IMR-90 (cell line): ENCODE data around the gene OR2H2. TPM values are rescaled to one million over a fixed set of nuclear protein-coding genes. Genes with fewer than 3 reads are reported as not detected.

Source experiments
- ATAC-seq: fragments of 200-7000 bp; cut with Tn5 transposase; 2 replicates; pipeline ENCODE4 v1.9.1; 2020; ENCODE audit warnings: low read depth, mild to moderate bottlenecking, moderate library complexity
- BruUV-seq: library from RNA; stranded (reverse); fragments of 400-500 nt; replicated peaks from 2 replicates; lab custom pipeline; 2021; lab: Mats Ljungman, UMichigan
- CTCF ChIA-PET: fragments of 300-600 bp; formaldehyde crosslinking; extraction: SDS; loops from one replicate; lab custom pipeline; 2021; ENCODE audit warnings: antibody characterized with exemption; lab: Yijun Ruan, JAX
- POLR2A ChIA-PET: fragments of 300-600 bp; sonication (Branson Sonifier 250); formaldehyde crosslinking; loops from one replicate; lab custom pipeline; 2022; ENCODE audit warnings: antibody characterized with exemption; ENCODE audit not compliant: unreplicated experiment; lab: Charles Lee
- DNase-seq: peaks from one replicate; pipeline ENCODE4 v3.0.0; 2013
- H2AFZ ChIP-seq: replicated peaks from 2 replicates; pipeline ENCODE3; 2013; ENCODE audit warnings: low read length, mild to moderate bottlenecking; ENCODE audit not compliant: poor library complexity
- H2AK5ac ChIP-seq: 2 replicates; pipeline ENCODE4 v1.6.1; 2013; ENCODE audit warnings: low read depth, low read length, inconsistent platforms
- H2AK9ac ChIP-seq: replicated peaks from 2 replicates; pipeline ENCODE3; 2013; ENCODE audit warnings: mild to moderate bottlenecking, low read depth, low read length, moderate library complexity; ENCODE audit not compliant: poor library complexity
- H2BK120ac ChIP-seq: 2 replicates; pipeline ENCODE4 v1.6.1; 2013; ENCODE audit warnings: low read depth, low read length, inconsistent platforms
- H2BK15ac ChIP-seq: 3 replicates; pipeline ENCODE4 v1.6.1; 2013; ENCODE audit warnings: low read depth, low read length, inconsistent platforms
- H2BK20ac ChIP-seq: 2 replicates; pipeline ENCODE4 v1.6.1; 2013; ENCODE audit warnings: low read depth, mild to moderate bottlenecking, inconsistent platforms, low read length, moderate library complexity
- H2BK5ac ChIP-seq: 2 replicates; pipeline ENCODE4 v1.6.1; 2013; ENCODE audit warnings: mild to moderate bottlenecking, low read depth, low read length, inconsistent platforms; ENCODE audit not compliant: poor library complexity, severe bottlenecking
- H3K14ac ChIP-seq: replicated peaks from 2 replicates; pipeline ENCODE4 v1.6.1; 2013; ENCODE audit warnings: low read depth, low read length, inconsistent platforms
- H3K18ac ChIP-seq: 2 replicates; pipeline ENCODE4 v1.6.1; 2013; ENCODE audit warnings: low read depth, low read length, control low read depth
- H3K23ac ChIP-seq: 2 replicates; pipeline ENCODE4 v1.6.1; 2013; ENCODE audit warnings: low read depth, low read length, inconsistent platforms
- H3K27ac ChIP-seq: 2 replicates; pipeline ENCODE4 v1.5.1; 2013; ENCODE audit warnings: mild to moderate bottlenecking, control low read depth, low read length; ENCODE audit not compliant: insufficient read depth
- H3K27me3 ChIP-seq: 2 replicates; pipeline ENCODE4 v1.6.1; 2013; ENCODE audit warnings: low read length; ENCODE audit not compliant: control insufficient read depth, insufficient read depth
- H3K36me3 ChIP-seq: 2 replicates; pipeline ENCODE4 v1.6.1; 2013; ENCODE audit warnings: low read length, mixed read lengths; ENCODE audit not compliant: control insufficient read depth, insufficient read depth
- H3K4ac ChIP-seq: 2 replicates; pipeline ENCODE4 v1.6.1; 2013; ENCODE audit warnings: low read depth, low read length, inconsistent platforms
- H3K4me1 ChIP-seq: 2 replicates; pipeline ENCODE4 v1.6.1; 2013; ENCODE audit warnings: low read length, mixed read lengths; ENCODE audit not compliant: control insufficient read depth, insufficient read depth
- H3K4me2 ChIP-seq: 2 replicates; pipeline ENCODE4 v1.6.1; 2013; ENCODE audit warnings: low read depth, mild to moderate bottlenecking, control low read depth, low read length, moderate library complexity
- H3K4me3 ChIP-seq: 2 replicates; pipeline ENCODE4 v1.5.1; 2013; ENCODE audit warnings: low read depth, mild to moderate bottlenecking, control low read depth, low read length, moderate library complexity; ENCODE audit not compliant: insufficient read depth
- H3K56ac ChIP-seq: 2 replicates; pipeline ENCODE4 v1.6.1; 2013; ENCODE audit warnings: low read length, inconsistent platforms; ENCODE audit not compliant: insufficient read depth; ENCODE audit errors: extremely low read depth
- H3K79me1 ChIP-seq, 2 experiments: 2 replicates each; pipeline ENCODE4 v1.6.1; 2013; ENCODE audit warnings: low read length in 2 of 2, inconsistent platforms in 1 of 2, low read depth in 1 of 2
- H3K9ac ChIP-seq: 2 replicates; pipeline ENCODE4 v1.6.1; 2013; ENCODE audit warnings: low read depth, low read length, control low read depth
- H3K9me1 ChIP-seq: 2 replicates; pipeline ENCODE4 v1.6.1; 2013; ENCODE audit warnings: low read length, inconsistent platforms; ENCODE audit not compliant: insufficient read depth
- H3K9me3 ChIP-seq: 2 replicates; pipeline ENCODE4 v1.6.1; 2013; ENCODE audit warnings: low read length; ENCODE audit not compliant: control insufficient read depth, insufficient read depth
- H4K20me1 ChIP-seq: 2 replicates; pipeline ENCODE4 v1.6.1; 2013; ENCODE audit warnings: low read length, inconsistent platforms; ENCODE audit not compliant: insufficient read depth
- H4K5ac ChIP-seq: 2 replicates; pipeline ENCODE4 v1.6.1; 2013; ENCODE audit warnings: mild to moderate bottlenecking, low read depth, low read length, control low read depth
- H4K8ac ChIP-seq, 2 experiments: 2 replicates each; pipeline ENCODE4 v1.6.1; 2013; ENCODE audit warnings: low read depth in 2 of 2, low read length in 2 of 2, control low read depth in 1 of 2, inconsistent platforms in 1 of 2
- H4K91ac ChIP-seq: 2 replicates; pipeline ENCODE4 v1.6.1; 2013; ENCODE audit warnings: low read depth, low read length, inconsistent platforms; ENCODE audit not compliant: insufficient read depth
- CEBPB ChIP-seq: IDR thresholded peaks from 2 replicates; pipeline ENCODE4 v1.6.1; 2012; ENCODE audit warnings: low read depth, low read length, improper control_type of control experiment
- FOS ChIP-seq: fragments of 150-350 bp; IDR thresholded peaks from 2 replicates; pipeline ENCODE4 v1.6.1; 2016; ENCODE audit warnings: low read depth, low read length
- MAZ ChIP-seq: IDR thresholded peaks from 2 replicates; pipeline ENCODE4 v1.6.1; 2012; ENCODE audit warnings: low read depth, mild to moderate bottlenecking, low read length, improper control_type of control experiment, moderate library complexity, borderline replicate concordance
- MXI1 ChIP-seq: IDR thresholded peaks from 2 replicates; pipeline ENCODE4 v1.6.1; 2012; ENCODE audit warnings: low read depth, mild to moderate bottlenecking, low read length, moderate library complexity, borderline replicate concordance
- POLR2A ChIP-seq: IDR thresholded peaks from 2 replicates; pipeline ENCODE4 v1.6.1; 2012; ENCODE audit warnings: mild to moderate bottlenecking, low read depth, low read length
- RAD21 ChIP-seq: IDR thresholded peaks from 2 replicates; pipeline ENCODE4 v1.6.1; 2012; ENCODE audit warnings: low read length, improper control_type of control experiment
- RCOR1 ChIP-seq: IDR thresholded peaks from 2 replicates; pipeline ENCODE4 v1.6.1; 2012; ENCODE audit warnings: mild to moderate bottlenecking, low read length, improper control_type of control experiment; ENCODE audit not compliant: insufficient replicate concordance
- RFX5 ChIP-seq: IDR thresholded peaks from 2 replicates; pipeline ENCODE4 v1.8.0; 2012; ENCODE audit warnings: low read depth, mild to moderate bottlenecking, low read length, moderate library complexity
- WGBS, 2 experiments: methylation state at CpG; one replicate each; pipeline versions ENCODE4 v1.1.5 to v1.1.7; 2013; ENCODE audit warnings: missing lambda C conversion rate in 2 of 2; ENCODE audit not compliant: insufficient read length in 1 of 2; ENCODE audit errors: extremely low coverage in 2 of 2; 5-methylcytosine and 5-hydroxymethylcytosine counted together
- dilution Hi-C: fragments of 300-500 bp; cut with HindIII; formaldehyde crosslinking; loops from one replicate; pipeline ENCODE4 v1.14.3; 2018; ENCODE audit warnings: low sequenced_read_pairs; ENCODE audit not compliant: unreplicated experiment
- in situ Hi-C: fragments of 300-500 bp; cut with MboI; formaldehyde crosslinking; loops from 3 replicates; pipeline ENCODE4 v1.14.3; 2019; ENCODE audit warnings: low sequenced_read_pairs, inconsistent platforms, mixed read lengths
- intact Hi-C: fragments of 100-400 bp; cut with micrococcal nuclease; formaldehyde crosslinking; loops from 2 replicates; pipeline ENCODE4 v1.10.0; 2022
- polyA plus RNA-seq, 3 experiments: library from polyadenylated mRNA; depleted of rRNA; stranded (reverse); fragments of >200 nt; gene quantifications; 2 replicates each; pipeline ENCODE4 v1.2.3, GENCODE V29; 2012; ENCODE audit warnings: low replicate concordance in 1 of 3
- total RNA-seq: library from RNA; depleted of rRNA; stranded (reverse); fragments of >200 nt; gene quantifications from 2 replicates; pipeline ENCODE4 v1.2.3, GENCODE V29; 2012
- TF ChIP-seq, protein P1 (sequence below): fragments of 150-350 bp; IDR thresholded peaks from 2 replicates; pipeline ENCODE4 v1.6.1; 2016; ENCODE audit warnings: low read depth, mild to moderate bottlenecking, low read length, moderate library complexity, borderline replicate concordance

OR2H2 gene
- total and polyA plus RNA-seq, 2 of the 4 experiments (the other 2 are of a cell fraction), result not detected

DNA sequence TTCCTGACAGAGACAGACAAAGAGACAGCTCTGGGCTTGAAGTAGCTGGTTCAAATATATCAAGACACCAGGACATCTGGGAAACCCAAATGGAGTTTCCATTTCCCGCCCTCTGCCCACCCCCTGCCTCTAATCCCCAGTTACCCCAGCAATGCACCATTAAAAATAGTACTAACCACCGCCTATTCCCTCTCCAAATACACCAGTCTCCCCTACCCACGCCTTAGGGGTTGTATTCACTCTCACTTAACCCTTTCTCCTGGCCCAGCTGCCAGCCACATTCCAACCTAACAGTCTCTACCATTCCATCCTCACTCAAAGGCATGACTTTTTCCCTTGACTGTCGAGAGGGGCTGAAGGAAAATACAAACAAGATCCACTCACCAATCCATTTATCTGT, 25.6 kb downstream of the OR2H2 start:
- H2BK5ac ChIP-seq, result no peak overlapping the region
- no peaks in the 10 kb centered on the region for H3K9me3 ChIP-seq
- no peak overlapping the region for H4K91ac ChIP-seq
- CTCF ChIA-PET, result no interaction called here
- no peaks in the 10 kb centered on the region for H3K27me3 ChIP-seq
- H2BK120ac ChIP-seq, result no peak overlapping the region
- no peak overlapping the region for H3K4ac ChIP-seq
- no peak overlapping the region for H3K4me3 ChIP-seq
- no peak overlapping the region for H2BK20ac ChIP-seq
- H3K79me1 ChIP-seq, result no peaks in the 10 kb centered on the region; a peak in 1 of 4 replicates
- no peak overlapping the region for H3K9ac ChIP-seq
- H3K56ac ChIP-seq, result no peak overlapping the region
- no peak overlapping the region for H2AK9ac ChIP-seq
- H3K27ac ChIP-seq, result no peak overlapping the region
- intact Hi-C loops (no loop called here), dilution Hi-C loops (no loop called here), in situ Hi-C loops (no loop called here)
- no peak overlapping the region for H4K8ac ChIP-seq
- H2AFZ ChIP-seq, result no peak overlapping the region
- H3K23ac ChIP-seq, result no peak overlapping the region
- no peak overlapping the region for H2BK15ac ChIP-seq
- 88% methylated on average over 2 of the region's 4 CpGs; no CpG with 5 or more reads in 1 of the 2 experiments for WGBS, 2 experiments
- no peak overlapping the region for H2AK5ac ChIP-seq
- H3K36me3 ChIP-seq, result peaks cover 62% of the 10 kb centered on the region
- H4K20me1 ChIP-seq, result peaks cover 2% of the 10 kb centered on the region; the same call in 1 of the 2 replicates
- ATAC-seq, result no peak
- POLR2A ChIA-PET, result no interaction called here
- no peaks in the 10 kb centered on the region for H3K4me1 ChIP-seq
- peaks cover 8% of the 10 kb centered on the region; the same call in 1 of the 2 replicates for H3K9me1 ChIP-seq
- H3K14ac ChIP-seq, result no peak overlapping the region
- TF ChIP-seq RCOR1 (no peak), RFX5 (no peak), POLR2A (no peak), MXI1 (no peak), RAD21 (no peak), CEBPB (no peak), MAZ (no peak), FOS (no peak)
- TF ChIP-seq, protein P1, sequence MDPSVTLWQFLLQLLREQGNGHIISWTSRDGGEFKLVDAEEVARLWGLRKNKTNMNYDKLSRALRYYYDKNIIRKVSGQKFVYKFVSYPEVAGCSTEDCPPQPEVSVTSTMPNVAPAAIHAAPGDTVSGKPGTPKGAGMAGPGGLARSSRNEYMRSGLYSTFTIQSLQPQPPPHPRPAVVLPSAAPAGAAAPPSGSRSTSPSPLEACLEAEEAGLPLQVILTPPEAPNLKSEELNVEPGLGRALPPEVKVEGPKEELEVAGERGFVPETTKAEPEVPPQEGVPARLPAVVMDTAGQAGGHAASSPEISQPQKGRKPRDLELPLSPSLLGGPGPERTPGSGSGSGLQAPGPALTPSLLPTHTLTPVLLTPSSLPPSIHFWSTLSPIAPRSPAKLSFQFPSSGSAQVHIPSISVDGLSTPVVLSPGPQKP, result no peak
- no peak overlapping the region for H3K18ac ChIP-seq
- no peak overlapping the region for H3K4me2 ChIP-seq
- DNase-seq, result no peak
- no TSS peak for BruUV-seq
- no peak overlapping the region for H4K5ac ChIP-seq
